Occipital lobe (tissue), 2 donors: ENCODE results near the gene AGL. TPM values are rescaled to one million over a fixed set of nuclear protein-coding genes. Genes with fewer than 3 reads are reported as not detected.
"Not testable (repeated sequence)": the region's sequence is repeated elsewhere in the genome, so short reads cannot be mapped to it uniquely, and the experiment has no call there.

ENCODE experiments used
- DNase-seq: peaks from one replicate; lab custom pipeline; 2025; lab: John Stamatoyannopoulos, UW
- total RNA-seq: library from RNA; depleted of rRNA; stranded (reverse); fragments of >200 nt; gene quantifications from one replicate; pipeline ENCODE4 v1.2.3, GENCODE V29; 2014

The AGL gene
- total RNA-seq, 1 donor from 2014 or later: 34.3 TPM

DNA sequence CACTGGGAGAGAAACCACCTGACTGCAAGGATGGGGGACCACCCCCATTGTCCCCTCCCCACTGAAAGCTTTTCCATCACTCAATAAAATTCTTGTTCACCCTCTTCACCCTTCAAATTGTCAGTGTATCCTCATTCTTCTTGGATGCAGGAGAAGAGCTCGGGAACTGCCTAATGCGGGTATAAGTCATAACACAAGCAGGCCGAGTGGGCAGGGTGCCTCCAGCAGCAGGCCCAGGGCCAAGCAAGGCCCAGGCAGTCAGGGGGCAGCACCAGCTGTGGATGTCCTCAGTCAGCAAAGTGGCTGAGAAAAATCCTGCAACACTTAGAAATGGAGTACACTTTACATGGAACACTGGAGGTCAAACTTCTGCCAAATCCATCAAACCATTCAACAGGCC, 85.9 kb downstream of the AGL start:
- no peak for DNase-seq

GRCh38 chr1:99942723-99943122, 92.6 kb downstream of the AGL start:
- no peak for DNase-seq

GRCh38 chr1:99943223-99943794, 93.1 kb downstream of the AGL start:
- no peak for DNase-seq

DNA sequence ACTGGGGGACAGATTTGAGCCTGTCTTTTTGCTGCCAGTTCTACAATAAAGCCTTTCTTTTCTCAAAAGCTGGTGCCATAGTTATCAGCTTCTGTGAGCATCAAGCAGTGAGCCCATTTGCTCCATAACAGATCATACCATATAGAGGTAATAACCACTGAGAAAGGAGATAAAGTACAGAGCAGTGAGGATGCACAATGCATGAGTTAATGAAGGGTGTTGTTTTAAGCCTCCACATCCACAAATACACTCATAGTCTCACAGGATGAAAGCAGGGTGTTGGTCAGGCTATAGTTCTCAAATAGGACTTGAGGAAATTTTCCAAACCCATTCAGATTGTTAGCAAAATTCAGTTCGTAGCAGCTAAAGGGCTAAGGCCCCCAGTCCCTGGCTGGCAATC, 94.0 kb downstream of the AGL start:
- no peak for DNase-seq

GRCh38 chr1:99945174-99945573, 95.0 kb downstream of the AGL start:
- DNase-seq: no peak

- DNase-seq: no peak
Measured at GRCh38 chr1:99950486-99950885, 100.3 kb downstream of the AGL start.

- DNase-seq: no peak
Measured at GRCh38 chr1:99952522-99952921, 102.4 kb downstream of the AGL start.

GRCh38 chr1:99955375-99955774, 105.2 kb downstream of the AGL start:
- DNase-seq: no peak

GRCh38 chr1:99956755-99957154, 106.6 kb downstream of the AGL start:
- no peak for DNase-seq

DNA sequence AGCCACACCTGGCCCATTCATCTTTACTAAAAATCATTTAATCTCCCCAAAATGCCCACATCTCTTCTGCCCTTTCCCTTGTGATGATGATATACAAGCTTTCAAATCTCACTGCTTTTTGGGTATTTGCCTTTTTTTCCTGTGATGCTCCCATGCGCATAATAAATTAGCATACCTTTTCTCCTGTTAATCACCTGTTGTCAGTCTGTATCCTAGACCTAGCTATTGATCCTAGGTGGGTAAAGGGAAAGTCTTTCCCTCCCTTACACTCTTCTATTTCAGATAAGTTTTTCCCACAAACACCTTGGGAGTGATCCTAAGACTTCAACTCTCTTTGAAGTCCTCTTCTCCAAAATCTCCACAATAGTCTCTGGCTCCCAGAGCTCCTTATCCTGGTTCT, 107.7 kb downstream of the AGL start:
- no peak for DNase-seq

DNA sequence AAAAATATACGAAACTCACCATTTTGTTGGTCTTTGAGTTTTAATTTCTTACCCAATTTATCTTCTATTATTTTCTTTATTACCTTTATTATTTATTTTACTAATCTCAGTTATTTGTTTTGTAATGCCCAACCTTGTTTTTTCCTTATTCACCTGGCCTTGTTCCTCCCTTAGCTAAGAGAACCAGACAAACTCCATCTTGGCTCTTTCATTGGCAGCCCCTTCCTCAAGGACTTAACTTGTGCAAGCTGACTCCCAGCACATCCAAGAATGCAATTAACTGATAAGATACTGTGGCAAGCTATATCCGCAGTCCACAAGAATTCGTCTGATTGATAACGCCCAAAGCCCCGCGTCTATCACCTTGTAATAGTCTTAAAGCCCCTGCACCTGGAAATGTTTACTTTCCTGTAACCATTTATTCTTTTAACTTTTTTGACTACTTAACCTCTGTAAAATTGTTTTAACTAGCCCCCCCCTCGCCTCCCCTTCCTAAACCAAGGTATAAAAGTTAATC, 109.1 kb downstream of the AGL start:
- DNase-seq: not testable (repeated sequence)

DNA sequence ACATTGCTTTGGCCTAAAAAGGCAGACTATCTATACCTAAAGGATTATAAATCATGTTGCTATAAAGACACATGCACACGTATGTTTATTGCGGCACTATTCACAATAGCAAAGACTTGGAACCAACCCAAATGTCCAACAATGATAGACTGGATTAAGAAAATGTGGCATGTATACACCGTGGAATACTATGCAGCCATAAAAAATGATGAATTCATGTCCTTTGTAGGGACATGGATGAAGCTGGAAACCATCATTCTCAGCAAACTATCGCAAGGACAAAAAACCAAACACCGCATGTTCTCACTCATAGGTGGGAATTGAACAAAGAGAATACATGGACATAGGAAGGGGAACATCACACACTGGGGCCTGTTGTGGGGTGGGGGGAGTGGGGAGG, 110.1 kb downstream of the AGL start:
- DNase-seq: not testable (repeated sequence)

GRCh38 chr1:99963041-99963795, 113.1 kb downstream of the AGL start:
- DNase-seq: no peak

DNA sequence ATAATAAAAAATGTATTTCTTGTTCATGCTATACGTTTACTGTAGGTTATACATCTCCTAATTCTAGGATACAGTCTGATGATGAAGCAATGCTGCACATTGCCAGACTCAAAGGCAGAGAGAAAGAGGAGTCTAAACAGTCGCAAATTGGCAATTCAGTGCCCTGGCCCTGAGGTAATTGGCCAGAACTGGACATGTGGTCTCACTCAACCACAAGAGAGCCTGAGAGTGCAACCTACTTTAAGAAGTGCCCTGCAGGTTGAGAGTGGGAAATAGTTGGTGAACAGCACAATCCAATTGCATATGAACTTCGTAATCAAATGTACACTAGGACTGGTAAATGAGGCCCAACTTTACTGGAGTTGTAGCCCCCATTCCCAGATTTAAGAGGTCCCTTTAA, 114.6 kb downstream of the AGL start:
- DNase-seq: no peak

- DNase-seq: no peak
Measured at GRCh38 chr1:99965646-99966375, 115.7 kb downstream of the AGL start.

DNA sequence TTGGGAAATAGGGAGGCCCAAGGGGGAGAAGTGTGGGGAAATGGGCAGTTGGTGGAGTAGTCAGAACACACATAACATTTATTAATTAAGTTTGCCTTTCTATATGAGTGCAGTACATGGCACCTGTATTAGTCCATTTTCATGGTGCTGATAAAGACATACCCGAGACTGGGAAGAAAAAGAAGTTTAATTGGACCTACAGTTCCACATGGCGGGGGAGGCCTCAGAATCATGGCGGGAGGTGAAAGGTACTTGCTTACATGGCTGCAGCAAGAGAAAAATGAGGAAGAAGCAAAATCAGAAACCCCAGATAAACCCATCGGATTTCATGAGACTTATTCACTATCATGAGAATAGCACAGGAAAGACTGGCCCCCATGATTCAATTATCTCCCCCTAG, 118.1 kb downstream of the AGL start:
- DNase-seq: no peak

DNA sequence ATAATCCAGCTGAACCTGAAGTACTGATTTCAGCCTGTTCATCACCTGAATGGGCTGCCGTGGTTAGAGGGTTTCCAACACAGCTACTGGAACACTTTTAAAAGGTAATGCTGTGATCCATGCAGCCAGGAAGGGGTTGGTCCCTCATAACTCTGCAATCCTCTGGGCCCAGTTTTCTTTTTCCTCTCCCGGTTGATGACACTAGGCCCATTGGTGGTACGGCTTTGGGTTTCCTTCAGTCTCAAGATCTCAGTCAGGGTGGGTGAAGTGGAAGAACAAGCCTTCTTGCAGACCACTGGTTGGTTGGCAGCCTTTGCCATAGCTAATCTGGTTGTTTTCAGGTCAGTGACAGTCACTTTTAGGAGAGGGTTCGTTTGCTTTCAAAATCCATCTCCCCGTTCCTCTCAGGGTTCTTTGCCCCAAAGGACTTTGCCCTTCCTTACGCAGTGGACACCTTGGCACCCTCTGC, 119.1 kb downstream of the AGL start:
- DNase-seq: no peak

DNA sequence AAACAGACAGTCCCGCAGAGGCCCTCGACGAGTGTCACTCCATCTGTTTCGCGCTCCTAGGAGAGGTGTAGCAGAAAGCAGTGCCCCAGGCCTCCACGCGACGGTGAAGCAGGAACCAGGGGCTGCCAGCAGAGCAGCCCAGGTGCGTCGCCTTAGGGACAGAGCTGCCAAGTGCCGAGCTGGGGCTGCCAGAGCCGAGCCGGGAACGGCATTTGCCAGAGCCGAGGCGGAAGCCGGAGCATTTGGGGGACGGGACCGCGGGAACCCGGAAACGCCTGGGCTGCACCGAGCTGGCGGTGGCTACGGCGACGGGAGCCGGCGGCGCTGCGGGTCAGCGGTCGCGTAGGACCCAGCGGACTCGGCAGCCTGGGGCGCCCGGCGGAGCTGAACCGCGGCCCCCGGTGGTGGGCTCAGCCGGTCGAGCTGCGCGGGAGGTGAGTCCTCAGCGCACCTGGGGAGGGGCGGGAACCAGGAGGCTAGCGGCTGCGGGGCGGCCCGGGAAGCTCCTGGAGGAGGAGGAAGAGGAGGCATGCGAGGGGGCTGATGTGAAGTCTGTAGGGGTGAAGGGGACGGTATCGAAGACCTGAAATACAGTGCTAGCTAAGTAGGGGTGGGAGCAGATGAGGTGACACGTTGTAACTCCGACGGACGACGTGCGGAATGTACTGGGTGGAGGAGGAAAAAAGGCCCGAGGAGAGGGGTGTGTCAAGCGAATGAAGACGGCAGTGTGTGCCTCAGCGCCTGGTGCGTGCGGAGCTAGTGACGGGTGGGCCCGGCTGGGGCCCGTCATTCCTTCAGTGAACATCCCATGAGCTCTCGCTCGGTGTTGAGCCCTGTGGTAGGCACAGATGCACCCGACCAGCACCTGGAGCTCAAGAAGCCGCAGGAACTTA, 119.8 kb downstream of the AGL start, which contains the start of gene SLC35A3:
SLC35A3 (plus strand) TSS at position 268 of the 893 bp plus-strand sequence. CDS start 23,559 bp downstream, outside the sequence.
- peak; percentile 78 for DNase-seq

DNA sequence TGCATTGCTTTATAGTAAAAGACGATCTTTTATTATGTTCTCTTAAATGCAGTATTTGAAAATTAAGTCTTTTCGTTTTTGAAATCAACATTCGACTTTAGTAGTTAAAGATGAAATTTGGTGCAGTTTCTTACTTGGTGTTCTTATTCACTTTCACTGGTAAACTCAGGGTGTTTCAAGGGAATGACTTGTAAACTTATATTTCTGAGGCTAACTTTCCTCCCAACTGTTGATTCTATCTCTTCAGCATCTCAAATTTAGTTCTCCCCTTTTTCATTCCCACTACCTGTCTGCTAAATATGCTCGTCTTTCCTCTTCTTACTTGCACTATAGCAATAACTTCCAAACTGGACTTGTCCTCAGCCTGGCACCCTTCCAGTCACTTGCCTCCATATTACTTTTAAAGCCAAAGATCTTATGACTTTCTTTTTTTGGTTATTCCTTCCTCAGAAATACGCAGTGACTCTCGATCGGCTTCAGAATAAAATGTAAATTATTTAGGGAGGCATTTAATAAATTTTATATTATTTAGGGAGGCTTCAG, 120.6 kb downstream of the AGL start:
- no peak for DNase-seq

- DNase-seq: not testable (repeated sequence)
Measured at GRCh38 chr1:99972066-99972465, 121.9 kb downstream of the AGL start.
